ENCODE results near the gene MMP10.

Gene MMP10

DNA sequence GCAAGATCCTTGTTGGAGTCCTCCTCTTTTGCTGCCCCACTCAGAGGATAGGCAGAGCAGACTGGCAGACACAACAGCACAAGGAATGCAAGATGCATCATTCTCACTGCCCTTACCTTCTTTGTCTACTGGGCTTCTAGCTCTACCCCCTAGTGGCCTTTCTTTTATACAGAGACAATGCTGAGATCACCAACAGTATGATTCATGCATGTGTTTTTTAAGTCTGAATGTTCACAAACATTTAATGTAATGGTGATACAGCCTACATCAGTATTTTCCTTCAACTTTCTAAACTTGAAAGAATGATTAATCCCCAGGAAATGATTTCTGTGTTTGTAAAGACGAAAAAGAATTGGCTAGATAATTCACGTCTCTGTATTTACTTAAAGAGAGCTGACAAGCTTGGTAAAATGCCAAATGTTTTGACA lies at the start of gene MMP10:
MMP10 (minus strand) TSS at position 138 of the 428 bp plus-strand sequence; CDS start at position 101, 37 bp downstream.
- ChIA-PET POLR2A (no interaction called here), CTCF (interaction anchor here (0.6 to 1.3 kb wide), 3 partner anchors 22 to 312 kb away, joined by 3 read pairs; partner anchors contain the start of gene DCUN1D5)
- no peak for TF ChIP-seq FOXM1 (IDR thresholded peaks at IDR 0.05; ENCODE audit: borderline replicate concordance)
- no peak for TF ChIP-seq NFRKB (IDR thresholded peaks at IDR 0.05)
- TF ChIP-seq ZNF384 (IDR thresholded peaks at IDR 0.05), result no peak
- TF ChIP-seq FOXK2 (IDR thresholded peaks at IDR 0.05), result no peak
- TF ChIP-seq CTBP1 (IDR thresholded peaks at IDR 0.05; ENCODE audit: borderline replicate concordance), result no peak
- no peak for TF ChIP-seq TARDBP (IDR thresholded peaks at IDR 0.05)
- TF ChIP-seq FOXA1 (IDR thresholded peaks at IDR 0.05), result no peak
- no peak for TF ChIP-seq L3MBTL2 (conservative IDR thresholded peaks at IDR 0.05)
- no peak for TF ChIP-seq ELF4 (IDR thresholded peaks at IDR 0.05)
- TF ChIP-seq SP1 (IDR thresholded peaks at IDR 0.05), result no peak
- peak; percentile 37 for DNase-seq (ENCODE audit: extremely low spot score)

DNA sequence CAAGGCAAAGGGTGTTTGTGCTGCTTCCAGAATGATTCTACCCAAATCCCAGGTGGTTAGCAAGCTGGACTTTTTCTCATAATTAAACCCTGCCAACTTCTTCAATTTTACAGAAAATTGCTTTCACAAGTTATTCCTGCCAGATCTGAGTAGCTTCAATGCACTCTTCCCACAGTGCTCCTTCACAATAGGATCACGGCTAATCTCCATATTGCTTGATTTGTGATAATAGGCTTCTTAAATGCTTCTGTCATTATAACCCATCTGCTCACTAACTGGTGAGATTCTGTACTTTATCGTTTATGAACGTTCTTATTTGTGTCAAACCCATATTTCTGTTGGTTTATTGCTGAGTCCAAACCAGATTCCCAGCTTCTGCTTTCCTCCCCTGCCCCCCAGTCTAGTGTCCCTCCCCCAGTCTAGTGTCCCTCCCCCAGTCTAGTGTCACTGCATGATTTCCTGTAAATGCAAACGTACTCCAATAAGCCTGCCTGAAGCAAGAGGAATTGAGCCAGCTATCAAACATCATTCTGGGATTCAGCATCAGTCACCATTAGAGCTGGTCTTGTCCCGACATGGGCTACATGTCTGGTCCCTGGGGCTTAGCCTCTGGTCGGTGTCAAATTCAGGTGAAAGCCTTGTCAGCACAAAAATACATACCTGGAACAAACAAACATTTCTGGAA lies 49.0 kb upstream of the MMP10 start:
- TF ChIP-seq ELF4 (IDR thresholded peaks at IDR 0.05) (no peak), FOXK2 (IDR thresholded peaks at IDR 0.05) (no peak), LEF1 (IDR thresholded peaks at IDR 0.05; ENCODE audit: borderline replicate concordance) (no peak), L3MBTL2 (conservative IDR thresholded peaks at IDR 0.05) (no peak), TARDBP (IDR thresholded peaks at IDR 0.05) (no peak), ARNT (IDR thresholded peaks at IDR 0.05) (no peak), BHLHE40 (IDR thresholded peaks at IDR 0.05; ENCODE audit: borderline replicate concordance) (no peak), CTBP1 (IDR thresholded peaks at IDR 0.05; ENCODE audit: borderline replicate concordance) (no peak), FOXA1 (IDR thresholded peaks at IDR 0.05) (no peak), NFRKB (IDR thresholded peaks at IDR 0.05) (no peak), ZNF384 (IDR thresholded peaks at IDR 0.05) (no peak), HDGF (IDR thresholded peaks at IDR 0.05; ENCODE audit: borderline replicate concordance) (no peak), SUZ12 (IDR thresholded peaks at IDR 0.05) (no peak), SP1 (IDR thresholded peaks at IDR 0.05) (no peak), FOXM1 (IDR thresholded peaks at IDR 0.05; ENCODE audit: borderline replicate concordance) (no peak)
- TF ChIP-seq, protein P1, sequence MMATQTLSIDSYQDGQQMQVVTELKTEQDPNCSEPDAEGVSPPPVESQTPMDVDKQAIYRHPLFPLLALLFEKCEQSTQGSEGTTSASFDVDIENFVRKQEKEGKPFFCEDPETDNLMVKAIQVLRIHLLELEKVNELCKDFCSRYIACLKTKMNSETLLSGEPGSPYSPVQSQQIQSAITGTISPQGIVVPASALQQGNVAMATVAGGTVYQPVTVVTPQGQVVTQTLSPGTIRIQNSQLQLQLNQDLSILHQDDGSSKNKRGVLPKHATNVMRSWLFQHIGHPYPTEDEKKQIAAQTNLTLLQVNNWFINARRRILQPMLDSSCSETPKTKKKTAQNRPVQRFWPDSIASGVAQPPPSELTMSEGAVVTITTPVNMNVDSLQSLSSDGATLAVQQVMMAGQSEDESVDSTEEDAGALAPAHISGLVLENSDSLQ (IDR thresholded peaks at IDR 0.05), result no peak
- ChIA-PET CTCF (no interaction called here), POLR2A (no interaction called here)
- DNase-seq (ENCODE audit: extremely low spot score), result no peak

DNA sequence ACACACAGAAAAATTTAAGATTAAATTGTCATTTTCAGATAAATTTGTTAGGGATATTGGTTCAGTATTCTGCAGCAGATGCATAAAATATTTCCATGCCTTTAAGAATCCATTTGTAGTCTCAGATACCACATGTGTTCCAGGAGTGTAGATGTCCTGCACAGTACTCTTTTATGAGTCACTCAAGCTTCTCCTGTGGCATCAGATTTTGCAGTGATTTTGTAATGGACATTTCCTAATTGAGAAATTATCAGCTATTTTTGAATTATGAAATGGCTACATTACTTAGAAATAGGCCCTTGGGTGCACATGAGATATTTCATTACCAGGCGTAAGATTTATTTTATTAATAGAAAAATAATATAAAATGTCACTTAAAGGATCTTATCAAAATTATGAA lies 44.1 kb upstream of the MMP10 start:
- CTCF ChIA-PET, result no interaction called here
- TF ChIP-seq ELF4 (IDR thresholded peaks at IDR 0.05), result no peak
- TF ChIP-seq L3MBTL2 (conservative IDR thresholded peaks at IDR 0.05), result no peak
- TF ChIP-seq FOXM1 (IDR thresholded peaks at IDR 0.05; ENCODE audit: borderline replicate concordance), result no peak
- TF ChIP-seq TARDBP (IDR thresholded peaks at IDR 0.05), result no peak
- no peak for TF ChIP-seq ZNF384 (IDR thresholded peaks at IDR 0.05)
- TF ChIP-seq, protein P1 (IDR thresholded peaks at IDR 0.05), result no peak
- no peak for TF ChIP-seq NFRKB (IDR thresholded peaks at IDR 0.05)
- no peak for TF ChIP-seq SUZ12 (IDR thresholded peaks at IDR 0.05)
- TF ChIP-seq ARNT (IDR thresholded peaks at IDR 0.05), result no peak
- no peak for TF ChIP-seq FOXK2 (IDR thresholded peaks at IDR 0.05)
- no peak for DNase-seq (ENCODE audit: extremely low spot score)
- POLR2A ChIA-PET, result no interaction called here

DNA sequence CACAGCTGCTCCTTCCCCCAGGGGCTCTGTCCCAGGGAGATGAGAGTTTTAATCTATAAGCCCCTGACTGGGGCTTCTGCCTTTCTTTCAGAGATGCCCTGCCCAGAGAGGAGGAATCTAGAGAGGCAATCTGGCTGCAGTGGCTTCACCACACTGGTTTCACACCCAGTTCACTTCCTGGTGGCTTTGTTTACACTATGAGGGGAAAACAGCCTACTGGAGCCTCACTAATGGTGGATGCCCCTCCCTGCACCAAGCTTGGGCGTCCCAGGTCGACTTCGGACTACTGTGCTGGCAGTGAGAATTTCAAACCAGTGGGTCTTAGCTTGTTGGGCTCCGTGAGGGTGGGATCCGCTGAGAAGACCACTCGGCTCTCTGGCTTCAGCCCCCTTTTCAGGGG lies 39.1 kb upstream of the MMP10 start:
- CTCF ChIA-PET, result no interaction called here
- TF ChIP-seq SUZ12 (IDR thresholded peaks at IDR 0.05), result no peak
- TF ChIP-seq, protein P1 (IDR thresholded peaks at IDR 0.05), result no peak
- no peak for TF ChIP-seq CTBP1 (IDR thresholded peaks at IDR 0.05; ENCODE audit: borderline replicate concordance)
- TF ChIP-seq LEF1 (IDR thresholded peaks at IDR 0.05; ENCODE audit: borderline replicate concordance), result no peak
- no peak for TF ChIP-seq BHLHE40 (IDR thresholded peaks at IDR 0.05; ENCODE audit: borderline replicate concordance)
- no peak for TF ChIP-seq HDGF (IDR thresholded peaks at IDR 0.05; ENCODE audit: borderline replicate concordance)
- TF ChIP-seq ARNT (IDR thresholded peaks at IDR 0.05), result no peak
- TF ChIP-seq NFRKB (IDR thresholded peaks at IDR 0.05), result no peak
- TF ChIP-seq SP1 (IDR thresholded peaks at IDR 0.05), result no peak
- no peak for TF ChIP-seq ZNF384 (IDR thresholded peaks at IDR 0.05)
- no peak for TF ChIP-seq FOXK2 (IDR thresholded peaks at IDR 0.05)
- TF ChIP-seq ELF4 (IDR thresholded peaks at IDR 0.05), result no peak
- no peak for TF ChIP-seq FOXM1 (IDR thresholded peaks at IDR 0.05; ENCODE audit: borderline replicate concordance)
- POLR2A ChIA-PET, result no interaction called here
- DNase-seq (ENCODE audit: extremely low spot score), result no peak

DNA sequence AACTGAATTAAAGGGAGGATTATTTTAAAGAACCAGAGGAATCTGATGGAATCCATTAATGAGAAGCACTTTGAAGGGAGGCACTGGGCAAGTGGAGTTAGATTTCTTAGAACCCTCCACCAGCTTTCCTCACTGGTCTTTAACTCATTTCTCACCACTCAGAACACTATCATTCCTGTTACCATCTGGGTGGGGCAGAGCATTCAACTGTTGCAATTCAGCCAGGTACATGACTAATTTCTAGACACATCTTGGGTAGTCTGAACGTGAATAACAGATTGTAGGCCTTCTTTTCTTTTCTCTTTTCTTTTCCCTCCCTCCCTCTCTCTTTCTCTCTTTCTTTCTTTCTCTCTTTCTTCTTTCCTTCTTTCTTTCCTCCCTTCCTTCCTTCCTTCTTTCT lies 33.1 kb upstream of the MMP10 start:
- ChIA-PET CTCF (no interaction called here), POLR2A (no interaction called here)
- TF ChIP-seq ARNT (IDR thresholded peaks at IDR 0.05) (no peak), ELF4 (IDR thresholded peaks at IDR 0.05) (no peak), TARDBP (IDR thresholded peaks at IDR 0.05) (no peak), FOXA1 (IDR thresholded peaks at IDR 0.05) (no peak), SP1 (IDR thresholded peaks at IDR 0.05) (no peak), FOXM1 (IDR thresholded peaks at IDR 0.05; ENCODE audit: borderline replicate concordance) (no peak), CTBP1 (IDR thresholded peaks at IDR 0.05; ENCODE audit: borderline replicate concordance) (no peak), FOXK2 (IDR thresholded peaks at IDR 0.05) (no peak), NFRKB (IDR thresholded peaks at IDR 0.05) (no peak), SUZ12 (IDR thresholded peaks at IDR 0.05) (no peak), ZNF384 (IDR thresholded peaks at IDR 0.05) (no peak), BHLHE40 (IDR thresholded peaks at IDR 0.05; ENCODE audit: borderline replicate concordance) (no peak), HDGF (IDR thresholded peaks at IDR 0.05; ENCODE audit: borderline replicate concordance) (no peak), L3MBTL2 (conservative IDR thresholded peaks at IDR 0.05) (no peak)
- TF ChIP-seq, protein P1 (IDR thresholded peaks at IDR 0.05), result no peak
- no peak for DNase-seq (ENCODE audit: extremely low spot score)

Measured in HEK293T (cell line).